HG02678 (cell line): ENCODE measurements around the gene PRLH.

Source experiments
- ATAC-seq: cut with Tn5 transposase; IDR thresholded peaks from one replicate; pipeline ENCODE4 v1.9.1; 2021; ENCODE audit warnings: mild to moderate bottlenecking, moderate library complexity; ENCODE audit not compliant: unreplicated experiment

Gene PRLH

DNA sequence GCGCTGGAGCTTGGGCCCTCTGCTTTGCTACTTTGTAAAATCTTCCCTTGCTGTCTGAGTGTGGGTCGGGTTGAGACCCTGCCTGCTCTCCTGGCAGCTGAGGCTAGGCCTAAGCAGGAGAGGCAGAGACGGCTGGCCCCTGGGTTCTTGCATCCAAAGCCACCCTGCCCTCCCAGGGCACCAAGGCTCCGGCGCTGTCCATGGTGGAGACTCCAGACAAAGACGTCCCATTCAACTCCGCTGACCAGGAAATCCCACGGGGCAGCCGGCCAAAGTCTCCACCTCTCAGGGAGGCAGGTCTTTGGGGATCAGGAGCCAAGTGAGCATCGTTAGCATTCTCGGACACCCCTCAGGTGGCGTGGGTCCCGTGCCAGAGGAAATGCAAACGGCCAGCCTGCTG is 2.6 kb upstream of the PRLH start:
- no peak for ATAC-seq

GRCh38 chr2:237564526-237565131 is 1.7 kb upstream of the PRLH start:
- no peak for ATAC-seq

GRCh38 chr2:237565974-237566373 is 400 bp upstream of the PRLH start:
- no peak for ATAC-seq

DNA sequence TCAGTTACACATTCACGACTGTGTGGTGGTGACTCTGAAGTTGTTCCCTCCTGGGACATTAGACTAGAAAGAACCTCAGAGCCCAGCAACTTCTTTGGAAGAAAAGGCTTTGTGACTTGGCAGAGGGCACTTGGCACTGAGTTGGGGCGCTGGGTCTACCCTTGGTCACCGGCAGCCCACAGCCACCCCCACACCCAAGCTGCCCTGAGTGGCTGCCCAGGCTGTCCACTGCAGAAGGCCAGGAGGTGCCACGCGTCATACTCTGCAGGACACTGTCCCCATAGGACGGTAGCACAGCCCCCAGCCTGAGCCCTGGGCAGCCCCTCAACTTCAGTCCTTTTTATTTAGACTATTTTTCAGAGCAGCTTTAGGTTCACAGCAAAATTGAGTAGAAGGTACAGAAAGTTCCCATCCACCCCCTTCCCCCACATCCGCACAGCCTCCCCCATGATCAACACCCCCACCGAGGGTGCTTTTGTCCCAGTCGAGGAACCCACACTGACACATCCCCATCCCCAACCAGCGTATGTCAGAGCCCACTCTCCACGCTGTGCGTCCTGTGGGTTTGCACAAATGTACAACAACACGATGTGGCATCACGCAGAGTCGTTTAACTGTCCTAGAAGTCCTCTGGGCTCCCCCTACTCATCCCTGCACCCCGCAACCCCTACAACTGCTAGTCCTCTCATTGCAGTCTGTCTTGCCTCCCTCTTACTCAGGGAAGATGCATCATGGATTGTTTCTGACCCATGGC is 1.1 kb downstream of the PRLH start:
- ATAC-seq = no peak

GRCh38 chr2:237568121-237568660 is 1.8 kb downstream of the PRLH start:
- ATAC-seq = no peak

- ATAC-seq = no peak
Measured at GRCh38 chr2:237569041-237569440, 2.7 kb downstream of the PRLH start.

DNA sequence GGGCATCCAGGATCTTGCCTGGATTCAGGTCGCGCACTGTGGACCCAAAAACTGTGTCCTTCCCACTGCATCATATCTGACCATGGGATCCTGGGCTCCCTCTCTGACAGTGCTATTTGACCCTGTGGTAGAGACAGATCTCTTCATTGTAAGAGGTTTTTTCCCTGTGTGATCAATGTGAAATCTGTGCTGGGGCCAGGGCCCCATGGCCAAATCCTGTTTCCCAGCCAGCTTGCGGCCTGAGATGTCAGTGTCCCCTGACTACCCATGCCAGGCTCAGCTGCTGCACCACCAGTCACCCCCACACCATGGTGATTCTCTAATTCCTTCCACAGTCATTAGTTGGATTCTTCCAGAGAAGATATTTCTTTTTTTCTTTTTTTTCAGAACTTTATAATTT is 3.5 kb downstream of the PRLH start:
- ATAC-seq = no peak

GRCh38 chr2:237570776-237571335 is 4.5 kb downstream of the PRLH start:
- no peak for ATAC-seq

DNA sequence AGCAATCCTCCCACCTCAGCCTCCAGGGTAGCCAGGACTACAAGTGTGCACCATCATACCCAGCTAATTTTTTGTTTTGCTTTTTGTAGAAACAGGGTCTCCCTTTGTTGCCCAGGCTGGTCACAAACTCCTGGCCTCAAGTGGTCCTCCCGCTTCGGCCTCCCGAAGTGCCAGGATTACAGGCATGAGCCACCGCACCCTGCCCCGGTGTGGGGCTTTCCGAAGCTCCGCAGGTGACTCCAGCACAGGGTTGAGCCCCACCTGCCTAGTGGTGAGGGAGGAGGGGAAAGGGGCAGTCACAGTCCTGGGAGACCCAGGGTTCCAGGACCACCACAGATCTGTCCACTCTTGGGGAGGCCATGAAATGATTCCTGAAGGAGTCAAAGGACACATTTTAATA is 5.2 kb downstream of the PRLH start:
- no peak for ATAC-seq

DNA sequence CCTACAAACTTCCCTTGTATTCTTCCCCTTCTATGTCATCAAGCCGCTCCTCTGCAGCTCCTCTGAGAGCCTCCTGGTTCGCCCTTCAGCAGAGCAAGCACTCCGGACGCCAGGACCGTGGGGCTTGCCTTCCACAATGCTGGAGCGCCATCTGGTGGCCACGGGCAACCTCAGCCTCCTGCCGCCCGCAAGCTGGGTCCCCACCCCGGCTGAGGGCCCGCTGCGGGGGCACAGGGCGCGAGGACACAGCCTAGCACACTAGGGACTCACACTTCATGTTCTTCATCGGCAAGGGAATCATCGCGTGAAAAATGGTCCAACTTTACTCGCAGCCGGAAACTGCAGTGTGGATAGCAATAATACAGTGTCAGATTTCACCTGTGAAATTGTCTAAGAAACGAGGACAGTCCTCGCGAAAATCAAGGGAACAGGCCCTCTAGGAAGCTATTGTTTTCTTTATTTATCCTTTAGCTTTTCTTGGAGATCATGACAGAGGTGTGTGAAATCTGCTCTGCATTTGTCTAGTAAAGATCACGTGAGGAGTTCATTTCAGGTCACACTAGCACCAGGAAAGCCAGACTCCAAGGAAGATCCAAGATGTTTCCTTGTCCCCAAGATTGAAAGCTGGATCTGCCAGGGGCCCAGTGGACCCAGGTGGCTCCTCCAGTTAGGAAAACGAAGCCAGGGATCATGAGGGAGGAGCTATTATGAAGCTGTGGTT is 5.8 kb downstream of the PRLH start:
- peak; percentile 86 for ATAC-seq

DNA sequence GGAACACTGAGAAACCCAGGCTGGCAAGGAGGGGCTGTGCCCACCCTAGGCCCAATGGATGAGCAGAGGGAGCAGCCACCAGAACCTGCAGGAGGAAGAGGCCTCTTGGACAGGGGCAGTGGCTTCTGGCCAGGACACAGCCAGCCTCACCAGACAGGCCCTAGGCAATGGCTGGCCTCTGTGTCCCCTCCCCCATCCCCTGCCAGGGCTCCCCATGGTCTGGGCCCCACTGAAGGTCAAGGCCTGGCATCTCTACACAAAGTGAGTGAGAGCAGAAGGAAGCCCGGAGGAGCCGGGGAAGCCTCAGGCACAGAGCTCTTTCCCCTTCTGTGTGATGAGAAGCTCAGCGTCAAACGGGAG is 6.3 kb downstream of the PRLH start:
- ATAC-seq = no peak

DNA sequence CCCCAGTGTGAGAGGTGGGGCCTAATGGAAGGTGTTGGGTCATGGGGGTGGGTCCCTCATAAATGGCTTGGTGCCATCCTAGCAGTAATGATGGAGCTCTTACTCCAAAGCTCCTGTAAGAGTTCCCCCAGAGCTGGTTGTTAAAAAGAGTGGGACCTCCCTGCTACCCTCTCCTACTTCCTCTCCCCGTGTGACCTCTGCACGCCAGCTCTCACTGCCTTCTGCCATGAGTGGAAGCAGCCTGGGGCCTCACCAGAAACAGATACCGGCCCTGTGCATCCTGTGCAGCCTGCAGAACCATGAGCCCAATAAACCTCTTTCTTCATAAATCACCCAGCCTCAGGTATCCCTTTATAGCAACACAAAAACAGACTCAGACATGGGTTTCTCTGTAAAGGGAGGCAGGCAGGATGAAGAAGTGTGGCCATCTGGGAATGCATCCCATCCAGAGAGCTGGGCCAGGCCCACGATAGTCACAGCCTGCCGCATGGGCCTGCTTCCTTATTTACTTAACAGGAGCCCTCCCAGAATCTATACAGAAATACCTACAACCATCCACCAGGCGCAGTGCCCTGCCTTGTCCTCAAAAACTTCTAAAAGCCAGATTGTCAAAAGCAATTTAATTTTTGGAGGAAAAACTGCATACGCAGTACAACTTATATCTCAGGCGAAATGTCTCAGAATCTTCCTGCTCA is 7.5 kb downstream of the PRLH start:
- ATAC-seq = no peak

- no peak for ATAC-seq
Measured at GRCh38 chr2:237574467-237574866, 8.1 kb downstream of the PRLH start.

- no peak for ATAC-seq
Measured at GRCh38 chr2:237574894-237575868, 8.8 kb downstream of the PRLH start.

GRCh38 chr2:237575869-237576862 is 9.8 kb downstream of the PRLH start:
- no peak for ATAC-seq

DNA sequence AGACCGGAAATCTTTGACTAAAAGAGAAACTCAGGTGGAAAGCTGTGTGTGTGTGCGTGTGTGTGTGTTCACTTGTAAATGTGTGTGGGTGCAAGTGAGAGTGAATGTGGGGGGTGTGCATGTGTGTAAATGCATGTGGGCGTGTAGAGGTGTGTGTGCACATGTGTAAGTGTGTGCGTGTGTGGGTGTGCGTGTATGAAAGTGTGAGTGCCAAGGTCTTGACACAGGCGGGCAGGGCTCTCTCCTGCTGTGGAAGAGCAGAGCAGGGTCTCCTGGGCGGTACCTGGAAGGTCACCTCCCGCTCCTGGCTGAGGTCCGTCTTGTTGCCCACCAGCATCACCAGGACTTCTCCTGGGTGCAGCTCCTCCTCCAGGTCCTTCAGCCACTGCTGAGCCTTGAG is 10.6 kb downstream of the PRLH start:
- ATAC-seq = no peak

DNA sequence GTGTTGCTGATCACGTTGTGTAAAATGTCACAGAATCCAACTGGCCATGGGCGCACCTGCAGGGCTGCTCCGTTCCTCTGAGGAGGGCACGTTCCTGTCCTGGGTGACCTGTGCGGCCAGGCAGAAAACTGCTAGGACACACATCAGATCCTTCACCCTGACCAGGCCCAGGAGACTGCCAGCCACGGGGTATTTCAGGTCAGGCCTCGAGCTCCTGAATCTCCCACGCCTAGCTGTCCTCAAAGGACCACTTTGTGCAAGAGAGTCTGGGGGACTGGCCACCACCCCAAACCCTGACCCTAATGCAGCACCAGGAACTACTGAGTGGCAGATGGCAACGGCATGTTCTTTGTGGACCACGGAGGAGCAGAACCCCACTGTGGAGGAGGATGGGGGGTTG is 11.1 kb downstream of the PRLH start:
- no peak for ATAC-seq

DNA sequence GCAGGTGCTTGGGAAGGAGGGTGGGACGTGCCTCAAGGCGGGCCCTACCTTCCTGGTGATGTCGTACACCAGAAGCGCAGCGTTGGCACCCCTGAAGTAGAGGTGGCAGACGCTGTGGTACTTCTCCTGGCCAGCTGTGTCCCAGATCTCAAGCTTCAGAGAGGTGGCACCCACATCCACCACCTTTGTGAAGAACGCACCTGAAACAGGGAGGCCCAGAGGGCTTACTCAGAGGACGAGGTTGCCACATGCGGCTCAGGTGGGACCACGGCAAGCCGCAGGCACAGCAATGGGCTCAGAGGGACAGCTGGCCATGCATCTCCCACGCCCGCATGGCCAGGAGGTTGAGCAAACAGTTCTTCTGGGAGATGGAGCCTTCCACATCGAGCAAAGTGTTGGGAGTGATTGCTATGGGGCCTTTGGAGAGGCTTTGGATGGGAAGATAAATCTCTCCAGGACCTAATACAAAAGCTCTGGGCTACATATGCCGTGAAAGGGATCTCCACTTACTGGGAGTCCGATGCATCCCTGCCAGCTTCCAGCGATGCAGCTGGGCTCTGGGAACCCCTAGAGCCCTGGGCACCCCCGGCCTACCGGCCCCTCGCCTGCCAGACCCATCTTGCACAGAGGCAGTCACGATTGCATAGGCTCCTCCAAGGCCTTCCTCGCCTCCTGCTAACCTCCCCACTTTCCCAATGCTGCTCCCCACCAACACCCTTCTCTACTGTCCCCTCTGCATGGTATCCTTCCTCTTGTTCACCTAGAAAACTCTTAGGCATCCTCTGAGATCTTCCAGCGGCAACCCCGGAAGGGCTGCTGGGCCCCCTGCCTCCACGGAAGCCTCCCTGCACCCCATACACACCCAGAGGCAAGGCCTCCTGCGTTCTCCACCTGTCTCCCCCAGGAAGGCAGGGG is 11.8 kb downstream of the PRLH start:
- no peak for ATAC-seq
